Measurements from ENCODE around the gene FBXW8.

The FBXW8 gene

GRCh38 chr12:117000316-117000715, 89.6 kb downstream of the FBXW8 start:
- no peak for DNase-seq

- no peak for DNase-seq
Observed at GRCh38 chr12:117002051-117002817, 91.5 kb downstream of the FBXW8 start.

- DNase-seq, result no peak
Observed at GRCh38 chr12:117003883-117004404, 93.2 kb downstream of the FBXW8 start.

- DNase-seq, result no peak
Observed at GRCh38 chr12:117005417-117006046, 94.8 kb downstream of the FBXW8 start.

- no peak for DNase-seq
Observed at GRCh38 chr12:117006333-117006732, 95.6 kb downstream of the FBXW8 start.

- DNase-seq, result no peak
Observed at GRCh38 chr12:117007577-117007976, 96.8 kb downstream of the FBXW8 start.

GRCh38 chr12:117009759-117010158, 99.0 kb downstream of the FBXW8 start:
- no peak for DNase-seq

- no peak for DNase-seq
Observed at GRCh38 chr12:117010693-117011451, 100.1 kb downstream of the FBXW8 start.

- DNase-seq, result no peak
Observed at GRCh38 chr12:117011988-117012805, 101.4 kb downstream of the FBXW8 start.

GRCh38 chr12:117013726-117014125, 103.0 kb downstream of the FBXW8 start:
- DNase-seq, result no peak

GRCh38 chr12:117014342-117014887, 103.7 kb downstream of the FBXW8 start:
- DNase-seq, result no peak

- no peak for DNase-seq
Observed at GRCh38 chr12:117015811-117016210, 105.1 kb downstream of the FBXW8 start.

- DNase-seq, result no peak
Observed at GRCh38 chr12:117017807-117018206, 107.1 kb downstream of the FBXW8 start.

- no peak for DNase-seq
Observed at GRCh38 chr12:117018276-117018675, 107.5 kb downstream of the FBXW8 start.

- no peak for DNase-seq
Observed at GRCh38 chr12:117018685-117019084, 107.9 kb downstream of the FBXW8 start.

GRCh38 chr12:117019866-117020265, 109.1 kb downstream of the FBXW8 start:
- DNase-seq, result no peak

GRCh38 chr12:117020536-117021220, 109.9 kb downstream of the FBXW8 start:
- DNase-seq, result no peak

GRCh38 chr12:117022465-117022864, 111.7 kb downstream of the FBXW8 start:
- DNase-seq, result no peak

- DNase-seq, result no peak
Observed at GRCh38 chr12:117023998-117024960, 113.5 kb downstream of the FBXW8 start.

- no peak for DNase-seq
Observed at GRCh38 chr12:117024961-117025480, 114.3 kb downstream of the FBXW8 start.

Measured in NCI-H748 treated with DMSO at 0.1 percent for 48 hours (cell line).